ENCODE data around the gene CLOCK. TPM values are rescaled to one million over a fixed set of nuclear protein-coding genes. Genes with fewer than 3 reads are reported as not detected.

CLOCK gene
- total and polyA plus RNA-seq, 2 of the 13 experiments (the other 11 are each of a cell fraction or from before 2014, with no cell fraction given) = 8.8 to 13.5 TPM

DNA sequence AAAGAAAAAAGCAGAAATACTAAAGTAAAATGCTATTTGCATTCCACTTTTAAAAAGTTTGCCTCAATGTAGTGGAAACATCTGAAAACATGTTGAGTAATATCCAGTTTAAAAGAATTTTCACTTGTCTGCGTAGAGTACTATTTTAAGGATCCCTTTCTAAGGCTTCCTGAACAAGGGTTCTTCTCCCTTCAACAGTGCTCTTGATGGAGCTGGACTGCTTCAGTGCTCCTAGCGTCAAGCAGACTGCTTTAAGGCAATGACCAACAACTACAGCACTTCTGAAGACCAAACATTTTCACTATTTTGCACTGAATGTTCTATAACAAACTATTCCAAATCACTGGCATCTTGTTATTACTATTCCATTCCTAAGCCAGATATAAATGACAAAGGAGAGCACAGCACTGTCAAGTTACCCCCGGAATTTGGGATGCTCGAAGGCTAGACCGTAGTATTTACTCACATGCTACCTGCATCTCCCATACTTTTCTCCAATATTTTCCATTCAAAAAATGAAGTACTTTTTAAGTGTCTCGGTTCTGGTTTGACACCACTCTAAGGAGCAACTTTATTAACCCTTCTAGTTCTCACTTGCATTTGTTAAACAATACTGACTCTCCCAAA is 114.9 kb downstream of the CLOCK start (continued):
- TF ChIP-seq, protein P1, sequence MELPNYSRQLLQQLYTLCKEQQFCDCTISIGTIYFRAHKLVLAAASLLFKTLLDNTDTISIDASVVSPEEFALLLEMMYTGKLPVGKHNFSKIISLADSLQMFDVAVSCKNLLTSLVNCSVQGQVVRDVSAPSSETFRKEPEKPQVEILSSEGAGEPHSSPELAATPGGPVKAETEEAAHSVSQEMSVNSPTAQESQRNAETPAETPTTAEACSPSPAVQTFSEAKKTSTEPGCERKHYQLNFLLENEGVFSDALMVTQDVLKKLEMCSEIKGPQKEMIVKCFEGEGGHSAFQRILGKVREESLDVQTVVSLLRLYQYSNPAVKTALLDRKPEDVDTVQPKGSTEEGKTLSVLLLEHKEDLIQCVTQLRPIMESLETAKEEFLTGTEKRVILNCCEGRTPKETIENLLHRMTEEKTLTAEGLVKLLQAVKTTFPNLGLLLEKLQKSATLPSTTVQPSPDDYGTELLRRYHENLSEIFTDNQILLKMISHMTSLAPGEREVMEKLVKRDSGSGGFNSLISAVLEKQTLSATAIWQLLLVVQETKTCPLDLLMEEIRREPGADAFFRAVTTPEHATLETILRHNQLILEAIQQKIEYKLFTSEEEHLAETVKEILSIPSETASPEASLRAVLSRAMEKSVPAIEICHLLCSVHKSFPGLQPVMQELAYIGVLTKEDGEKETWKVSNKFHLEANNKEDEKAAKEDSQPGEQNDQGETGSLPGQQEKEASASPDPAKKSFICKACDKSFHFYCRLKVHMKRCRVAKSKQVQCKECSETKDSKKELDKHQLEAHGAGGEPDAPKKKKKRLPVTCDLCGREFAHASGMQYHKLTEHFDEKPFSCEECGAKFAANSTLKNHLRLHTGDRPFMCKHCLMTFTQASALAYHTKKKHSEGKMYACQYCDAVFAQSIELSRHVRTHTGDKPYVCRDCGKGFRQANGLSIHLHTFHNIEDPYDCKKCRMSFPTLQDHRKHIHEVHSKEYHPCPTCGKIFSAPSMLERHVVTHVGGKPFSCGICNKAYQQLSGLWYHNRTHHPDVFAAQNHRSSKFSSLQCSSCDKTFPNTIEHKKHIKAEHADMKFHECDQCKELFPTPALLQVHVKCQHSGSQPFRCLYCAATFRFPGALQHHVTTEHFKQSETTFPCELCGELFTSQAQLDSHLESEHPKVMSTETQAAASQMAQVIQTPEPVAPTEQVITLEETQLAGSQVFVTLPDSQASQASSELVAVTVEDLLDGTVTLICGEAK (IDR thresholded peaks at IDR 0.05) = no peak
- TF ChIP-seq, protein P1 (CRISPR knock-in tag; IDR thresholded peaks at IDR 0.05) = no peak
- no peak for TF ChIP-seq ZNF569 (CRISPR knock-in tag; IDR thresholded peaks at IDR 0.05; ENCODE audit: borderline replicate concordance)

DNA sequence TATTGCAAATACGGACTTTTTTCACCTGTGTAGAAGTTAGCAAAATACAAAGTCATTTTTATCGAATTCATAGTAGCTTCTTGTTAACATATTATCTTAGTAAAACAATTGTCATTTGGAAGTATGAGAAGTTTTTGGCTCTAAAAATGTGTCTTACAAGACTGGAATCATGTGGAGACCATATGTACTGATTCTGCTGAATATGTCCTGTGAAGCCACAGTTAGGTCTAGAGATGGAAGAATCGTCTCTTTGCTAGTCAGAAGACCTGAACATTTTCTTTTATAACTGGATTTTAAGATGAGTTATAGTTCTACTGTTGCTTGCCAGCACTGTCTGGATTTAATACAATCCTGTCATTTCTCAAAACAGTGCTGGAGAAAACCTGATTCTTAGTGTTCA is 121.9 kb downstream of the CLOCK start:
- ATAC-seq (no peak), DNase-seq (ENCODE audit: low spot score) (no peak), FAIRE-seq (no peak)
- Histone ChIP-seq H3K27me3 (ENCODE audit: control insufficient read depth in 1 of 2, insufficient read depth in 2 of 2, low read length in 2 of 2) (no peaks in the 10 kb centered on the region), H3K9me3 (ENCODE audit: low read length) (no peaks in the 10 kb centered on the region), H3K27ac (ENCODE audit: extremely low read length, insufficient read depth, low read length) (no peak overlapping the region), H3K9ac (ENCODE audit: insufficient read depth, low read depth, low read length) (no peak overlapping the region), H4K20me1 (ENCODE audit: insufficient read depth, low read length) (no peaks in the 10 kb centered on the region), H2AFZ (ENCODE audit: low read length) (no peak overlapping the region), H3K79me2 (ENCODE audit: insufficient read depth, low read length) (no peaks in the 10 kb centered on the region), H3K4me1 (ENCODE audit: insufficient read depth, low read length) (no peaks in the 10 kb centered on the region), H3K36me3 (replicated peaks in 1 of 2; ENCODE audit: control insufficient read depth in 1 of 2, insufficient read depth in 2 of 2, low read length in 2 of 2) (peaks cover 5 to 59% of the 10 kb centered on the region in 2 experiments), H3K4me2 (ENCODE audit: low read depth, low read length) (no peak overlapping the region), H3K4me3 (replicated peaks in 1 of 3; ENCODE audit: insufficient read depth in 1 of 3, low read depth in 2 of 3, low read length in 3 of 3) (no peak overlapping the region)
- in situ Hi-C loops (cut with HindIII; ENCODE audit: extremely low pct_ligation_motif_present, low pct_unique_long_range_greater_than_20kb) (no loop called here), intact Hi-C loops (cut with micrococcal nuclease; ENCODE audit: unreplicated experiment) (no loop called here)
- BruUV-seq (replicated peaks) = no TSS peak
- POLR2A ChIA-PET = no interaction called here
- CTCF ChIA-PET (ENCODE audit: low intra/inter-chr PET ratio, low total read pairs) = no interaction called here
- WGBS (ENCODE audit: low lambda C conversion rate) = 95% methylated on average over 3 of the region's 3 CpGs
- TF ChIP-seq ZNF646 (CRISPR knock-in tag; IDR thresholded peaks at IDR 0.05) (no peak), CBFB (CRISPR knock-in tag; IDR thresholded peaks at IDR 0.05) (no peak)
